HTERT RPE-1 (cell line): ENCODE measurements around the gene DTNBP1.

ENCODE experiments used
- in situ Hi-C: fragments of 300-500 bp; cut with MboI; formaldehyde crosslinking; loops from 4 replicates; pipeline ENCODE4 v1.14.3; 2020; ENCODE audit warnings: low sequenced_read_pairs

Gene DTNBP1

GRCh38 chr6:15489261-15489962, 173.4 kb downstream of the DTNBP1 start:
- in situ Hi-C loops = no loop called here

GRCh38 chr6:15487262-15487661, 175.6 kb downstream of the DTNBP1 start:
- in situ Hi-C loops = no loop called here

GRCh38 chr6:15485936-15486335, 176.9 kb downstream of the DTNBP1 start:
- in situ Hi-C loops = no loop called here

- in situ Hi-C loops = no loop called here
These were observed 178.0 kb downstream of the DTNBP1 start for GRCh38 chr6:15484821-15485220.

- in situ Hi-C loops = no loop called here
These were observed 178.7 kb downstream of the DTNBP1 start for GRCh38 chr6:15484140-15484539.

- in situ Hi-C loops = no loop called here
These were observed 179.8 kb downstream of the DTNBP1 start for GRCh38 chr6:15483060-15483459.

GRCh38 chr6:15481390-15482291, 181.2 kb downstream of the DTNBP1 start:
- in situ Hi-C loops = no loop called here

- in situ Hi-C loops = no loop called here
These were observed 182.3 kb downstream of the DTNBP1 start for GRCh38 chr6:15480525-15480924.

GRCh38 chr6:15479761-15480160, 183.1 kb downstream of the DTNBP1 start:
- in situ Hi-C loops = no loop called here

GRCh38 chr6:15477746-15478145, 185.1 kb downstream of the DTNBP1 start:
- in situ Hi-C loops = no loop called here

- in situ Hi-C loops = no loop called here
These were observed 186.0 kb downstream of the DTNBP1 start for GRCh38 chr6:15476631-15477380.

- in situ Hi-C loops = no loop called here
These were observed 187.0 kb downstream of the DTNBP1 start for GRCh38 chr6:15475872-15476271.

- in situ Hi-C loops = no loop called here
These were observed 187.6 kb downstream of the DTNBP1 start for GRCh38 chr6:15475261-15475660.

GRCh38 chr6:15474196-15474595, 188.6 kb downstream of the DTNBP1 start:
- in situ Hi-C loops = no loop called here

GRCh38 chr6:15473741-15474161, 189.1 kb downstream of the DTNBP1 start:
- in situ Hi-C loops = no loop called here

GRCh38 chr6:15473174-15473573, 189.7 kb downstream of the DTNBP1 start:
- in situ Hi-C loops = no loop called here
